RWPE2 (cell line): Measurements from ENCODE around the gene FAM9A.

Experiments used
- ATAC-seq: fragments of 200-7000 bp; cut with Tn5 transposase; 3 replicates; pipeline ENCODE4 v1.9.1; 2021; ENCODE audit warnings: low read depth
- DNase-seq: peaks from one replicate; pipeline ENCODE4 v3.0.0-alpha.2; 2020; ENCODE audit warnings: low spot score
- H3K27ac ChIP-seq: fragments of 450-650 bp; 2 replicates; pipeline ENCODE4 v1.5.1; 2017; ENCODE audit warnings: mild to moderate bottlenecking; ENCODE audit not compliant: poor library complexity, severe bottlenecking
- H3K27me3 ChIP-seq: fragments of 250-450 bp; sonication (Bioruptor Pico); 2 replicates; pipeline ENCODE4 v1.5.1; 2021; ENCODE audit warnings: mild to moderate bottlenecking, moderate library complexity; ENCODE audit not compliant: insufficient read depth, poor library complexity, severe bottlenecking
- H3K36me3 ChIP-seq: fragments of 250-450 bp; sonication (Bioruptor Pico); 2 replicates; pipeline ENCODE4 v1.5.1; 2020; ENCODE audit warnings: low read depth, mild to moderate bottlenecking, moderate library complexity
- H3K4me1 ChIP-seq: fragments of 250-450 bp; sonication (Bioruptor Pico); 2 replicates; pipeline ENCODE4 v1.5.1; 2021; ENCODE audit warnings: mild to moderate bottlenecking, moderate library complexity; ENCODE audit not compliant: insufficient read depth, poor library complexity, severe bottlenecking
- H3K4me3 ChIP-seq: fragments of 250-450 bp; sonication (Bioruptor Pico); 2 replicates; pipeline ENCODE4 v1.5.1; 2021; ENCODE audit warnings: mild to moderate bottlenecking, moderate library complexity; ENCODE audit not compliant: severe bottlenecking
- H3K9me3 ChIP-seq: fragments of 250-450 bp; sonication (Bioruptor Pico); 2 replicates; pipeline ENCODE4 v1.5.1; 2021; ENCODE audit warnings: mild to moderate bottlenecking, moderate library complexity; ENCODE audit not compliant: severe bottlenecking
- TF ChIP-seq, protein P1 (sequence below): fragments of 450-650 bp; IDR thresholded peaks from one replicate; pipeline ENCODE4 v1.5.1; 2017; ENCODE audit warnings: mild to moderate bottlenecking, moderate library complexity; ENCODE audit not compliant: poor library complexity, severe bottlenecking

FAM9A gene

DNA sequence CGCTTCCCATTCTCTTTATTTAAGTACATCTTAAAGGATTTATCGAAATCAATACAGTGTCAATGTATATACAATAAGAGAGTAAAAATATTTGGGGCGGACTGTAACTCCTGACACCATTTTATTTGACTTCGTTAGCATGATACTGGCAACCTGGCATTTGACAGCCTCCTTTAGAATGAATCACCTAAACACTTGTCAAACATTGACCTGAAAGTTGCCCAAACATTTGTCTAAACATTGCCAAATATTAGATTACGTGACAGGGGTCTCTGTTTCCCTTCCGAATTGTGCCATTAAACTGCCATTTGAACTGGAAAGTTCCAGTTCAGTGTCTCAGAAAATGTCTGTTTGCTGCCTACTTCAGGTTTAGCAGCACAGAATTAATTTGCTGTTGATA lies 20.8 kb upstream of the FAM9A start:
- H3K9me3 ChIP-seq = no peaks in the 10 kb centered on the region
- no peak overlapping the region for H3K27ac ChIP-seq
- H3K4me3 ChIP-seq = no peak overlapping the region
- TF ChIP-seq, protein P1, sequence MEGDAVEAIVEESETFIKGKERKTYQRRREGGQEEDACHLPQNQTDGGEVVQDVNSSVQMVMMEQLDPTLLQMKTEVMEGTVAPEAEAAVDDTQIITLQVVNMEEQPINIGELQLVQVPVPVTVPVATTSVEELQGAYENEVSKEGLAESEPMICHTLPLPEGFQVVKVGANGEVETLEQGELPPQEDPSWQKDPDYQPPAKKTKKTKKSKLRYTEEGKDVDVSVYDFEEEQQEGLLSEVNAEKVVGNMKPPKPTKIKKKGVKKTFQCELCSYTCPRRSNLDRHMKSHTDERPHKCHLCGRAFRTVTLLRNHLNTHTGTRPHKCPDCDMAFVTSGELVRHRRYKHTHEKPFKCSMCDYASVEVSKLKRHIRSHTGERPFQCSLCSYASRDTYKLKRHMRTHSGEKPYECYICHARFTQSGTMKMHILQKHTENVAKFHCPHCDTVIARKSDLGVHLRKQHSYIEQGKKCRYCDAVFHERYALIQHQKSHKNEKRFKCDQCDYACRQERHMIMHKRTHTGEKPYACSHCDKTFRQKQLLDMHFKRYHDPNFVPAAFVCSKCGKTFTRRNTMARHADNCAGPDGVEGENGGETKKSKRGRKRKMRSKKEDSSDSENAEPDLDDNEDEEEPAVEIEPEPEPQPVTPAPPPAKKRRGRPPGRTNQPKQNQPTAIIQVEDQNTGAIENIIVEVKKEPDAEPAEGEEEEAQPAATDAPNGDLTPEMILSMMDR = no peak
- H3K4me1 ChIP-seq = no peaks in the 10 kb centered on the region
- H3K36me3 ChIP-seq = no peaks in the 10 kb centered on the region
- ATAC-seq = no peak
- H3K27me3 ChIP-seq = no peaks in the 10 kb centered on the region
- no peak for DNase-seq

DNA sequence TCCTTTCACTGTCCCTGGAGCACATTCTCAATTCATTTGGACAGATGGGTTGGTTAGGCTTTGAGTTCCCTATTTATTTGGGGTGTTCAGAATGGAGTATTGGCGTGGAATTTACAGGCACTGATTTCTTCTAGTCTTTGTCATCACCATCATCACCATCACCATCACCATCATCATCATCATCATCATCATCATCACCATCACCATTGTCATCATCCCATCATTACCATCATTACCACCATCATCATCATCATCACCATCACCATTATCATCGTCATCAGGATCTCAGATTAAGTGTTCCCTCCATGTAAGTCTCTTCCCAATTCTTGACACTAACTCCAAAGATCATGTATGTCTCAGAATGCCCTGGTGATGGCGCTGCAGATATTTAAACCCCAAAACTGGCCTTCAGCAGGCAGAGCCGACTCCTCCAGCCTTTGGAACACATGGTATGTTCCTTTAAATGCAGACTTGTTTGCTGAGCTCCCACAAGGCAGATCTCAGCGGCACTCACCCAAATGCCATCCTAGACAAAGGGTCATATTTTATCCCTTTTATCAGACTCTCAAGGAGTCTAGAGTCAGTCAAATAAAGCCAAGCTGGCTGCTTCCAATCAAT lies 19.8 kb upstream of the FAM9A start:
- no peak overlapping the region for H3K4me3 ChIP-seq
- no peaks in the 10 kb centered on the region for H3K36me3 ChIP-seq
- H3K9me3 ChIP-seq = no peaks in the 10 kb centered on the region
- TF ChIP-seq, protein P1 = no peak
- DNase-seq (no peak), ATAC-seq (no peak)
- H3K27me3 ChIP-seq = no peaks in the 10 kb centered on the region
- no peak overlapping the region for H3K27ac ChIP-seq
- H3K4me1 ChIP-seq = no peaks in the 10 kb centered on the region

DNA sequence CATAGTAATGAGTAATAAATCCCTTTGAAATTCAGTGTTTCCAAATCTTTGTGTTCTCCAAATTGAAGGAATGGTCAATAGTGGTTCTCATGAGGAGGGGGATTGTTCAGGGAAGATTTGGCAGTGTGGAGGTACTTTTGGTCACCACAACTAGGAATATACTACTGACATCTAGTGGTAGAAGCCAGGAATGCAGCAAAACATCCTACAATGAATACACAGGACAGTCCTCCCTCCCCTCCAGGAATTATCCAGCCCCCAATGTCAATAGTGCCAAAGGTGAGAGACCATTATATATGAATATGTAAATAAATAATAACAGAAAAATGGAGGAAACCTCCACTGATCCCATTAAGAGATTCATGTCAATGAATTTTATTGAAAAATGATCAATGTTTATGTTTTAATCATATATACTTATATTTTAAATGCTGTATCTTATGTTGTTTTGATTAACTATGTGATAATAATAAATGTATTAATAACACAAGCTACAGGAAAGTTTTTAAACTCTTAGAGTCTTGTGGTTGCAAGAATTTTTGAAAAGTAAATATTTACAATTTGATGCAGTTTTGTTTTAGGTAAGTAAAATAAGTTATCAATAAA lies 14.4 kb upstream of the FAM9A start:
- ATAC-seq (no peak), DNase-seq (no peak)
- Histone ChIP-seq H3K4me1 (no peaks in the 10 kb centered on the region), H3K9me3 (no peaks in the 10 kb centered on the region), H3K27ac (no peak overlapping the region), H3K4me3 (no peak overlapping the region), H3K27me3 (no peaks in the 10 kb centered on the region), H3K36me3 (no peaks in the 10 kb centered on the region)
- TF ChIP-seq, protein P1 = peak; percentile 78

DNA sequence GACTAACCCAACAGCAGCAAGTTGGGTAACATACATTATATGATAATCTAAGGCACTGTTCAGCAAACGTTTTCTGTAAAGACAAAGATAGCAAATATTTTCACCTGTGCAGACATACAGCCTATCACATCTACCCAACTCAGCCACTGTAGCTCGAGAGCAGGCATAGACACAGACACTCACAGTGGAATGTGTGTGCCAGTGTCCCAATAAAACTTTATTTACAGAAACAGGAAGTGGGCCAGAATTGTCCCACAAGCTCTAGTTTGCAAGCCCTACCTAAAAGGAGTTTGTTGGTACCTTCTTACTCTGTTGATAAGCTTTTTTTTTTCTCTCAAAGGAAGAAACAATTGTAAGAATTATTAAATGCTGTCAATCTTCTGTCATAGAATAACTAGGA lies 11.9 kb upstream of the FAM9A start:
- ATAC-seq = no peak
- Histone ChIP-seq H3K4me1 (no peaks in the 10 kb centered on the region), H3K9me3 (no peaks in the 10 kb centered on the region), H3K4me3 (no peak overlapping the region), H3K27me3 (no peaks in the 10 kb centered on the region), H3K36me3 (no peaks in the 10 kb centered on the region), H3K27ac (no peak overlapping the region)
- TF ChIP-seq, protein P1 = no peak
- DNase-seq = no peak

DNA sequence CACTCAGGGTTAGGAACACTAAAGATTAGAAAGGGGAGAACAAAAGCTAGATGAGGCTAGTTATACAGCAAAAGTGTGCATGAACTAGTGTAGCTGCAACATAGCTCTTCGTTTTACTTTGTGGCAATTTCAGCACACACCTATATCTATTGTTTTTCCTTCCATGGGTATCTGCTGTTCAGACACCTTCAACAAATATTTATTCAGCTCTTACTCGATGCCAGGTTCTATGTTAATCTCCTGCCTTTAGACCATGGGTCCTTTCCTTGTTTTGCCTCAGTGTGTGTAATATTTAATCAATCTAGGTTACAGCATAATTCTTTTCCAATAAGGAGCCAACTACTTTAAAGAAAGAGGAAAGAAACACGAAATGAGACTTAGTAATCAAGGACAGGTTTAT lies 10.4 kb upstream of the FAM9A start:
- H3K9me3 ChIP-seq = no peaks in the 10 kb centered on the region
- no peak for DNase-seq
- no peak for ATAC-seq
- H3K27me3 ChIP-seq = no peaks in the 10 kb centered on the region
- no peak overlapping the region for H3K4me3 ChIP-seq
- H3K4me1 ChIP-seq = no peaks in the 10 kb centered on the region
- H3K27ac ChIP-seq = no peak overlapping the region
- no peaks in the 10 kb centered on the region for H3K36me3 ChIP-seq
- TF ChIP-seq, protein P1 = no peak
